Natural killer cell treated with Interleukin-12 subunit alpha and Interleukin-12 subunit beta and Interleukin-15 and Interleukin-18, amount 100 ng/mL, for 72 hours (primary cell): Measurements from ENCODE around the gene CSF2RB. TPM values are rescaled to one million over a fixed set of nuclear protein-coding genes. Genes with fewer than 3 reads are reported as not detected.

Experiments used
- ATAC-seq, 2 donors: fragments of 150-1000 bp; cut with Tn5 transposase in 1 of 2; sonication (Bioruptor Pico), chemical (Tn5 transposase) in 1 of 2; 2 replicates each; pipeline ENCODE4 v1.10.0; 2021
- DNase-seq: peaks from one replicate; pipeline ENCODE4 v3.0.0; 2022; ENCODE audit warnings: low spot score
- H3K27ac Mint-ChIP-seq, 2 donors: 1 replicate in 1 of 2; 2 replicates in 1 of 2; pipeline ENCODE4 v1.8.0; 2022; ENCODE audit warnings: mixed read lengths in 2 of 2, mild to moderate bottlenecking in 1 of 2, moderate library complexity in 1 of 2
- H3K27me3 Mint-ChIP-seq, 2 donors: 1 replicate in 1 of 2; 2 replicates in 1 of 2; pipeline ENCODE4 v1.8.0; 2022; ENCODE audit warnings: mixed read lengths in 2 of 2
- H3K36me3 Mint-ChIP-seq: one replicate; pipeline ENCODE4 v1.8.0; 2022; ENCODE audit warnings: mixed read lengths
- H3K4me1 Mint-ChIP-seq, 2 donors: 1 replicate in 1 of 2; 2 replicates in 1 of 2; pipeline ENCODE4 v1.8.0; 2022; ENCODE audit warnings: low read depth in 2 of 2, mixed read lengths in 2 of 2, mild to moderate bottlenecking in 1 of 2
- H3K4me3 Mint-ChIP-seq: one replicate; pipeline ENCODE4 v1.8.0; 2022; ENCODE audit warnings: mixed read lengths
- H3K9me3 Mint-ChIP-seq: 2 replicates; pipeline ENCODE4 v1.8.0; 2022; ENCODE audit warnings: mixed read lengths
- total RNA-seq, 2 donors: library from RNA; stranded (reverse); gene quantifications; one replicate each; pipeline ENCODE4 v1.2.3, GENCODE V29; 2022

The CSF2RB gene
- total RNA-seq, 2 donors from 2014 or later: 5.0 to 47.9 TPM

DNA sequence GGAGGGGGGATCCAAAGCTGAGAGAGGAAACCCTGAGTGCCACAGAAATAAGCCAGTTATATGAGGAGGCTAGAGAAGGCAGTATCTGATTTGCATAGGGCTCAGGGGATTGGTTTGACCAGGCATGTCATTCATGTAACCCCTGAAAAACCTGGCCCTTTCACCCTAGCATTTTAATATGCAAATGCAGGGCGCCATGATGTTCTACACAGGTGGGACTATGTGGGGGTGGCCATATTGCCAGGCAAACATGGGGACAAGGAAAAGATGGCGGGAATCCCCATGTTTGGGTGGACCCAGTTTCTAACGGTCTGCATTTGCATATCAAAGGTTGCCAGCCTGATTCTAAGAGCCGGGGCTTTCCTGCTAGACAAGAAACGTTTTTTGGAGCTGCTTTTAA, 27.2 kb downstream of the CSF2RB start:
- peak overlapping the region; percentile 13 for H3K4me3 Mint-ChIP-seq
- H3K27ac Mint-ChIP-seq: peak overlapping the region in 1 of 2 donors; percentile 27
- ATAC-seq (no peak), DNase-seq (no peak)
- no peaks in the 10 kb centered on the region for H3K9me3 Mint-ChIP-seq
- no peaks in the 10 kb centered on the region for H3K36me3 Mint-ChIP-seq
- H3K27me3 Mint-ChIP-seq: peaks cover 10 to 29% of the 10 kb centered on the region in 2 donors
- H3K4me1 Mint-ChIP-seq: no peaks in the 10 kb centered on the region

DNA sequence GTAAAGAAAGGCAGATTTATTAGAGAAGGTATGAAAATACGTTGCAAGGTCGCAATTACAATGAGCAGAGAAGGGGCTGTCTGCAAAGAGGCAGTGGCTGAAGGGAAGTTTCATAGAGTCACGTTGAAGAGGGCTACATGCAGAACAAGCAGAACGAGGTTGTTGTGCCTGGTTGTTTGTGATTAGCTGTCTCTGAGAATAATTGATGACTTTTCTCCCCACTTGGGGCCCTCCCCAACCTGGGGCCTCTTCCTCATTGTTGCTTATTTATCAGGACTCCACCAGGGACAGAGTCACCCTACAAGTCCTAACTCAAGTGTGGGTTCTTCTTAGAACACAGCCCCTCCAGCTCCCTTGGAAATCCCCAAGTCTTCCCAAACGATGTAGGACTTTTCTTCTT, 29.1 kb downstream of the CSF2RB start:
- no peak overlapping the region for H3K27ac Mint-ChIP-seq
- H3K4me1 Mint-ChIP-seq: no peaks in the 10 kb centered on the region
- no peak overlapping the region for H3K4me3 Mint-ChIP-seq
- ATAC-seq (no peak), DNase-seq (no peak)
- H3K36me3 Mint-ChIP-seq: no peaks in the 10 kb centered on the region
- H3K9me3 Mint-ChIP-seq: no peaks in the 10 kb centered on the region
- H3K27me3 Mint-ChIP-seq: peaks cover 10 to 29% of the 10 kb centered on the region in 2 donors

DNA sequence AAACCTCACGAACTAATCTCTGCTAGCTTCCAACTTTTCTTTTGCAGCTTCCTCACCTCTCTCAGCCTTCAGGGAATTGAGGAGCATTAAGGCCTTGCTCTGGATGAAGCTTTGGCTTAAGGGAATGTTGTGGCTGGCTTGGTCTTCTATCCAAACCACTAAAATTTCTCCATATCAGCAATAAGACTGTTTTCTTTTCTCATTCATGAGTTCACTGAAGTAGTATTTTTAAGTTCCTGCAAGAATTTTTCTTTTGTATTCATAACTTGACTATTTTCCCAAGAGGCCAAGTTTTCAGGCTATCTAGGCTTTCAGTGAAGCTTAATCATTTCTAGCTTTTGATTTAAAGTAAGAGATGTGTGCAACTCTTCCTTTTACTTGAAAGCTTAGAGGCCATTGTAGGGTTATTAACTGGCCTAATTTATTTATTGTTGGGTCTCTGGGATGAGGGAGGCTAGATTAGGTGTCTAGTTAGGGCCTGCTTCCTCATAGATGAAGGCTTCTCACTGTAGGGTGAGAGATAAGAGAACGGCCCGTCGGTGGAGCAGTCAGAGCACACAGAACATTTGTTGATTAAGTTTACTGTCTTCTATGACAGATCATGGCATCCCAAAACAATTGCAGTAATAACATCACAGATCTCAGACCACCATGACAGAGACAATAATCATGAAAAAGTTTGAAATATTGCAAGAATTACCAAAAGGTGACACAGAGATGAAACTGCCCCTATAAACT, 33.2 kb downstream of the CSF2RB start:
- no peaks in the 10 kb centered on the region for H3K4me1 Mint-ChIP-seq
- H3K4me3 Mint-ChIP-seq: no peak overlapping the region
- no peaks in the 10 kb centered on the region for H3K9me3 Mint-ChIP-seq
- no peak for ATAC-seq
- no peak for DNase-seq
- no peak overlapping the region for H3K27ac Mint-ChIP-seq
- no peaks in the 10 kb centered on the region for H3K36me3 Mint-ChIP-seq
- peaks cover 15 to 28% of the 10 kb centered on the region in 2 donors for H3K27me3 Mint-ChIP-seq

DNA sequence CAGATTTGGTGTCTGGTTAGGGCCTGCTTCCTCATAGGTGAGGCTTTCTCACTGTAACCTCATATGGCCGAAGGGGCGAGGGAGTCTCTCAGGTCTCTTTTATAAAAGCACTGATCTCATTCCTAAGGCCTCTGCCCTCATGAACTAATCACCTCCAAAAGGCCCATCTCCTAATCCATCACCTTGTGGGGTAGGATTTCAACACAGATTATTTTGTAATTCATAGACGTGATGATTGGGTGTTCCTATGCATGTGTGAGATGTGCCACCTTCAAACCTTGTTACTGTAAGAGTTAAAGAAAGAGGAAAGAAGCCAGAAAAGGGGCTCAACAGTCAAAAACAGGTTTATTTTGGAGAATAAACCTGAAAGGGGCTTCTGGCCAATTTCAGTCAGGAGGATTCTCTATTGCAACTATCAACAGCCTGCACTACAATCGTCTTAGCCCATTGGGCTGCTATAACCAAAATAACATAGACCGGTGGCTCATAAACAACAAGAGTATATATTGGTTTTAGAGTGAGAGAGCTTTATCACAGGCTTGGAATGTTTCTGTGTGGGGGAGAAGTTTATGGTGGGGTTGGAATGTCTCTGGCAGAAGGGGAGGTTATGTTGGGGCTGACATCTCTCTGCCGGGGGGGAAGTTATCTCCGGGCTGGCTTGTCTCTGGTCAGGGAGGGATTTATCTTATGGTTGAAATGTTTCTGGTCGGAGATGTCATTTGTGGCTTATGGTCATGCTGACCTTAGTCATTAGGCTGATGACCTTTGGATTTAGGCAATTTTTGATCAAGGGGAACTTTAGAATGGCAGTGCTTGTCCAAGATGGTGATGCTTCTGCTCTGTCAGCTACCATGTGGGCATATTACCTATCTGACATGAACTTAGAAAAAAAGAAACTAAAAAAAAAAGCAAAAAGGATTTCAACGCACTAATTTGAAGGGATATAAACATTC, 35.1 kb downstream of the CSF2RB start:
- Mint-ChIP-seq H3K9me3 (no peaks in the 10 kb centered on the region), H3K4me3 (no peak overlapping the region), H3K36me3 (no peaks in the 10 kb centered on the region), H3K27me3 (peaks cover 15 to 26% of the 10 kb centered on the region in 2 donors), H3K4me1 (no peaks in the 10 kb centered on the region), H3K27ac (no peak overlapping the region)
- DNase-seq (no peak), ATAC-seq (no peak)

DNA sequence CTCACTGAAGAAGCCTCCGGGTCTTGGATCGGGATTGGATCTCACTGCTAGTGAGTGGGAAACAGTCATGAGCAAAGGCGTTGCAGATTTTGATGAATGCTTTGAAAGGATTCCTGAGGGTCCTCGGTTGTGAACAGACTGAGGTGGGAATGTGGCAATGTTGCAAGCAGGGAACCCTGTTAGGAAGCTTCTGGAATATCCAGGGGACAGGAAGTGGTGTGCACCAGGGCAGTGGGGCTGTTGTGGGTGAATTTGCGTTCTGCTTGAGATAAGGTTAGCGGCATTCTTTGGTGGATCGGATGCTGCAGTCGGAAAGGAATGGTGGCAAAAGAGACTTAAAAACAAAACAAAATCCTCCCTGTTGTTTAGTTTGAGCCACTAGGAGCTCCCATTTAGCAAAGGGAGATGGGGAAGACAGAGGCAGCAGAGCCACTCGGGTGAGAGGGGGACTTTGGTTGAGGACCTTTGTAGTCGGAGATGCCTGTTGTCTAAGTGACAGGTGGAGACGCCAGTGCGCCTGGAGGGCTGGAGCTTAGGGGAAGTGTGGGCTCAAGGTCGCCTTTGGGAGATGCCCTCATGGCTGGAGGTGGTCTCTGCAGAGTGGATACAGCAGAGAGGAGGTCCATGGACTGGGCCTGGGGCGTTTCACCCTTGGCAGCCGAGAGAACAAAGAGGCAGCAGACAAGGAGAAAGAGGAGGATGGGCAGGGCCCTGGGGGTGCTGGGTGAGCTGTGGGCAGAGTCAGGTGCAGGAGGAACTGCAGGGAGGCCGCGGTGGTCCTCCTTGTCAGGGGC, 37.6 kb downstream of the CSF2RB start:
- H3K27ac Mint-ChIP-seq: peak overlapping the region in 1 of 2 donors; percentile 61
- ATAC-seq (no peak), DNase-seq (no peak)
- H3K4me3 Mint-ChIP-seq: no peak overlapping the region
- no peaks in the 10 kb centered on the region for H3K9me3 Mint-ChIP-seq
- no peaks in the 10 kb centered on the region for H3K36me3 Mint-ChIP-seq
- H3K4me1 Mint-ChIP-seq: peaks cover 0 to 7% of the 10 kb centered on the region in 2 donors
- peaks cover 10 to 18% of the 10 kb centered on the region in 2 donors for H3K27me3 Mint-ChIP-seq

DNA sequence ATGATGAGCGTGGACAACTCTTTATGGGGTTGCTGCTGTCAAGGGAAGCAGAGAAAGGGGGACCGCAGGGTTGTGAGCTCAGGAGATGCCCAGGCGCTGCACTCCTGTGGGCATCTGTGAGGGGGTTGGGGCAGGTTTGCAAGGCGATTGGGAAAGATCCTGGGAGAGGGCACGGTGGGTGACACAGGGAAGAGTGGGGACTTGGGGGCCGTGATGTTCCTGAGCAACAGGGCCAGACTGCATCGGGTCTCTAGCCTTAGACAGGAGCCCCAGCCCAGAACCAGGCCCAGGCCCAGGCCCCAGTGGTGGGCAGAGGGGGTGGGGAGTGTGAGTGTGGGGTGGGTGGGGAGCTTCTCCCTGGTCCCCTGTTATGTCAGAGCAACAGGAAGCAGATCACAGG, 38.3 kb downstream of the CSF2RB start:
- DNase-seq (no peak), ATAC-seq (no peak)
- peaks cover 15 to 20% of the 10 kb centered on the region in 2 donors for H3K27me3 Mint-ChIP-seq
- H3K9me3 Mint-ChIP-seq: peaks cover 3% of the 10 kb centered on the region
- H3K4me3 Mint-ChIP-seq: no peak overlapping the region
- H3K27ac Mint-ChIP-seq: peak overlapping the region in 1 of 2 donors; percentile 61
- H3K36me3 Mint-ChIP-seq: peaks cover 2% of the 10 kb centered on the region
- H3K4me1 Mint-ChIP-seq: peaks cover 0 to 7% of the 10 kb centered on the region in 2 donors

DNA sequence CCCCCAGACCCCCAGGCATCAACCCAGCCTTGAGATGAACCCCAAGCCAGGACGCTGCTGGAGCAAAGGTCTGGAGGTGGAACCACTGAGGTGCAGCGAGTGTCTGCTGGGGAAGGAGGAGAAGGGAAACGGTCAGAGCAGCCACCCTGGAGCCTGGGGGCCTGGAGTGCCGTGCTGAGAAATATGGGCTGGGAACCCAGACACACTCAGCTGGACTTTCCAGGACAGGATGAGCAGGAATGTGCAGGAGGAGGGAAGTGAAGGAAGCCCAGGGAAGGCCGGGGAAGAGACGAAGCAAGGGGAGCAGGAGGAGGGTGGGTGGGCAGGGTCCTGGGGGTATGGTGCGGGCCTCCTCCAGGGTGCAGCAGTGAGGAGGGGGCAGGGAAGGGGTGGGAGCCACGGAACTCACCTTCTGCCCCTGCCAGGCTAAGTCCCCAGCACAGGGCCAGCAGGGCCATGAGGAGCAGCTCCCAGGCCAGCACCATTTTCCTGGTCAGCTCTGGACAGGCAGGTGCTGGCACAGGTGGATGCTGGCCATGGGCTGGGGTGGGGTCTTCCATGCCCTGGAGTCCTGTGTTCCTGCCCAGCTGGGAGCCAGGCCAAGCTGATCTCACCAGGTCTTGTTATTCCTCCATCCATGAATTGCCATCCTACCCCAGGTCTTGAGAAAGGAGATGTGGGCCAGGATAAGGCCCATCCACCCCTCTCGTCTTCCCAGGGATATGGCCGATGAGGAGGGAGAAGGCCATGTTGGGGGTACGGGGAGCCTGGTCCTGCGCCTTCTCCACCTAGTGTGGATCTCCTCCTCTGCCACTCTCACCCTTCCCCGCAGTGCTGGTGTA, 40.0 kb downstream of the CSF2RB start:
- H3K4me1 Mint-ChIP-seq: peaks cover 0 to 7% of the 10 kb centered on the region in 2 donors
- peaks cover 17 to 20% of the 10 kb centered on the region in 2 donors for H3K27me3 Mint-ChIP-seq
- H3K27ac Mint-ChIP-seq: peak overlapping the region in 1 of 2 donors; percentile 10
- H3K9me3 Mint-ChIP-seq: peaks cover 5% of the 10 kb centered on the region
- DNase-seq (no peak), ATAC-seq (peak in 1 of 2 donors; percentile 30)
- H3K4me3 Mint-ChIP-seq: no peak overlapping the region
- H3K36me3 Mint-ChIP-seq: peaks cover 6% of the 10 kb centered on the region

DNA sequence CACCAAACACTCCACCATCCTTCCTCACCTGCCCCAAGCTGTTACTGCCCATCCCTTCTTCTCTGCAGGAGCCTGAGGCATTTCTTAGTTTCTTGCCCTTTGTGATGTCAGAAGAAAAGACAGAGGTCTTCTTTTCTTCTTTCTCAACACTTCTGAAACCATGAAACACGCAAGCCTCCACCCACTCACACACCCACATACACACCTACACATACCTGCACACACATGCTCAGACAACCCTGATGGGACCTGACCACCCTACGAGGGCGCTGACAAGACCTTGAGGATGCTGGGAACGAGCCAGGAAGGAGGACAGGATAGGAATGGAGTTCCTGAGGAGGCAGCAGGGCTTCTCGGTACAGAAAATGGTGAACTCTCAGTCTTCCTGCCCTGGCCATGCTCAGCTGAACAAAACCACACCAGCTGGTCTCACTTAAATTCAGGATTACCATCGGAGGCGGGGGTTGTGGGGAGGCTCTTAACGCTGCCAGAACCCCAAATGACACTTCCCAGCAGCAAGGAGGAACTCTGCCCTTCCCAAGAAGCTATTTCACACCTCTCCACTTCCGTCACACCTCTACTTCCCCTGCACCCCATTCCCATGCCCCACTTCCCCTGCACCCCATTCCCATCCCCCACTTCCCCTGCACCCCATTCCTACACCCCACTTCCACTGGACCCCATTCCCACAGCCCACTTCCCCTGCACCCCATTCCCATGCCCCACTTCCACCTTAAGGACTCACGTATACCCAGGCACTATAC, 41.0 kb downstream of the CSF2RB start:
- peaks cover 20 to 26% of the 10 kb centered on the region in 2 donors for H3K27me3 Mint-ChIP-seq
- DNase-seq (no peak), ATAC-seq (no peak)
- H3K9me3 Mint-ChIP-seq: peaks cover 5% of the 10 kb centered on the region
- peak overlapping the region in 1 of 2 donors; percentile 10 for H3K27ac Mint-ChIP-seq
- peaks cover 0 to 7% of the 10 kb centered on the region in 2 donors for H3K4me1 Mint-ChIP-seq
- H3K4me3 Mint-ChIP-seq: no peak overlapping the region
- H3K36me3 Mint-ChIP-seq: peaks cover 6% of the 10 kb centered on the region

DNA sequence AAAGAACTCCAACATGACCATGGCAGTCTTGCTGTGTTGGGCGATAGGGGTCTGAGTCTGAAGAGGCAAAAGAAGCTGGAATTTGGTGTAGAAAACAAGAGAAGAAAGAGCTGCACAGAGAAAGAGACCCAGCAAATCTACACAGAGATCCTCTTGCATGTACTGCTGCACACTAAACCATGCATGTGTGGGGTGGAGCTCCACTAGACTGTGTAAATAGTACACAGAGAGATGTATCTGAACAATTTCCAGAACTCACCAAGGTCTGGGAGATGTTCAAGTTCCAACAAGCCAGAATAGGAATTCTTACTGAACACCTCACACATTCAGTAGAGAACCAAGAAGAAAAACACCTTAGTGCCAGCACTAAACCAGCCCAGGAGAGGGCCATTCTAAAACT, 42.3 kb downstream of the CSF2RB start:
- no peak for DNase-seq
- Mint-ChIP-seq H3K27ac (no peak overlapping the region), H3K4me1 (peaks cover 0 to 7% of the 10 kb centered on the region in 2 donors), H3K4me3 (no peak overlapping the region), H3K27me3 (peaks cover 20 to 29% of the 10 kb centered on the region in 2 donors), H3K36me3 (peaks cover 6% of the 10 kb centered on the region), H3K9me3 (peaks cover 5% of the 10 kb centered on the region)
- ATAC-seq: no peak

DNA sequence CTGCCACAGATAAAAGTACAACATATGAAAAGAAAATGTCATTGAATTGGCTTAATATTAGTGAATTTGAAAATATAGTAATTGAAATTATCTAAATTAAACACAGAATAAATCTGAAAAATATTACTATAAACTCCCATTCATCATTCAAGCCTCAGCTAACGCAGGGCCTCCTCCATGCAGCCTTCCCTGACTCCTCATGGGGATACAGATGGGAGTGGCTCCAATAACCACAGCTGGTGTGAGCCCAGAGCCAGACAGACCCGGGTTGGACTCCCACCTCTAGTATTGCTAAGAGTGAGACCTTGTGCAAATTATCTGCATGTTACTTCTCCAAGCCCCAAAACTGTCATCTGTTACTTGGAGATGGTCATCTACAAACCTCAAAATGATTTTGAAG, 44.9 kb downstream of the CSF2RB start:
- Mint-ChIP-seq H3K4me3 (no peak overlapping the region), H3K36me3 (peaks cover 6% of the 10 kb centered on the region), H3K27me3 (peaks cover 23 to 39% of the 10 kb centered on the region in 2 donors), H3K4me1 (peaks cover 0 to 7% of the 10 kb centered on the region in 2 donors), H3K9me3 (peaks cover 5% of the 10 kb centered on the region), H3K27ac (no peak overlapping the region)
- ATAC-seq (no peak), DNase-seq (no peak)

DNA sequence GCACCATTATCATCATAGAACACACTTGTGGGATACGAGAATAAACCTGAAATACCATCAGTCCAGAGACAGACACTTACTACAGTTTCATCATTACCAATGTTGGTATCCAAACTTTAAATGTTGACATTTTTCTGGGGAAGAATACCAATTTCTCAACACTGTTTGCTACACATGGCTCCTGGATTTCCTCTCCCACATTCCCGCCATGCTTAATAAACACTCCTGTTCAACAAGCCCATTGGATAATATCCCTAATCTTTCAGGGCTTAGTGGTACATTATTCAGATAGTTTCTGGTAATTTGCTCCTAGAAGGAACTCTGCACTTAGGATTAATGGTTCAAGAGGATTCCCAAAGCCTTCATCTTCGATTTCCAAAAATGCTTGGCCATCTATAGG, 48.2 kb downstream of the CSF2RB start:
- ATAC-seq (no peak), DNase-seq (no peak)
- Mint-ChIP-seq H3K4me3 (no peak overlapping the region), H3K9me3 (peaks cover 3% of the 10 kb centered on the region), H3K36me3 (peaks cover 5% of the 10 kb centered on the region), H3K27ac (no peak overlapping the region), H3K4me1 (peaks cover 0 to 3% of the 10 kb centered on the region in 2 donors), H3K27me3 (peaks cover 12 to 36% of the 10 kb centered on the region in 2 donors)

DNA sequence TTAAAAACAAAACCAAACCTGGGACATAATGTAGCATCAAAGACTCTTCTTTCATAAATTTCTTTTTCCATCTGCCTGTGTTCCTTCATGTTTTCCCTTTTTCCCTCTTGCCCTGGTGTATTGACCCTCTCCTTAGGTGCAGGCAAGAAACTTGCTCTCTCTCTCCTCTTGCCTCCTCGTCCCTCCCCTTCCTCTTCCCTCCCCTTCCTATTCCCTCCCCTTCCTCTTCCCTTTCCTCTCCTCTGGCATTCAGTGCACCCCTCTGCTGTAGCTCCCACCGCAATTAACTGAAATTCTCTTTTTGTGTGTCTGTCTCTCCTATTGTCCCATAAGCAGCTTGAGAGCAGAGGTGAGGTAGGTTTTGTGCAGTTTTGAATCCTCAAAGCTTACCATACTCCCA, 49.9 kb downstream of the CSF2RB start:
- no peak for ATAC-seq
- H3K4me1 Mint-ChIP-seq: peaks cover 0 to 3% of the 10 kb centered on the region in 2 donors
- peaks cover 12 to 32% of the 10 kb centered on the region in 2 donors for H3K27me3 Mint-ChIP-seq
- no peaks in the 10 kb centered on the region for H3K36me3 Mint-ChIP-seq
- H3K9me3 Mint-ChIP-seq: no peaks in the 10 kb centered on the region
- no peak overlapping the region for H3K4me3 Mint-ChIP-seq
- H3K27ac Mint-ChIP-seq: no peak overlapping the region
- DNase-seq: no peak
